ENCODE results near the gene NFATC2IP. TPM values are rescaled to one million over a fixed set of nuclear protein-coding genes. Genes with fewer than 3 reads are reported as not detected.
A peak's percentile ranks its signal among the peaks of the same experiment; 100 is the strongest.
"Not testable (repeated sequence)": the region's sequence is repeated elsewhere in the genome, so short reads cannot be mapped to it uniquely, and the experiment has no call there.

The NFATC2IP gene
- total RNA-seq, 2 experiments from 2014 or later = 57.7 to 64.6 TPM

DNA sequence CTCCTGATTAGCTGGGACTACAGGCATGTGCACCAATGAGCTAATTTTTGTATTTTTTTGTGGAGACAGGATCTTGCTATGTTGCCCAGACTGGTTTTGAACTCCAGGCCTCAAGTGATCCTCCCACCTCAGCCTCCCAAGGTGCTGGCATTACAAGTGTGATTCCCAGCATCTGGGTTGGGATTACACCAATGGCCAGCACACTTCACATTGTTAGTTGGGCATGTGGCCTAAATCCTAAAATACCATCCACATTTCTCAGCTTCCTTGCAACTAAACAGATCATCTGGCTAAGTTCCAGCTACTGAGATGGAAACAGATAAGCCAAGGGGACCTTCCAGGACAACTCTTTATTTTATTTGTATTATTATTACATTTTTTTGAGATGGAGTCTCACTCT is 35.6 kb upstream of the NFATC2IP start:
- H3K36me3 Mint-ChIP-seq = peaks cover 22% of the 10 kb centered on the region
- no peaks in the 10 kb centered on the region for H3K27me3 Mint-ChIP-seq
- no peak for DNase-seq
- ChIA-PET CTCF (interaction anchor here (1.3 kb wide), 1 partner anchor 30 kb away, joined by 3 read pairs; no protein-coding TSS in a partner anchor), POLR2A (no interaction called here)
- no peak overlapping the region for H3K27ac Mint-ChIP-seq
- H3K9me3 Mint-ChIP-seq = no peaks in the 10 kb centered on the region
- intact Hi-C loops (cut with micrococcal nuclease) = no loop called here
- H3K4me3 Mint-ChIP-seq = no peak overlapping the region
- H3K4me1 Mint-ChIP-seq (ENCODE audit: low read depth) = no peaks in the 10 kb centered on the region

DNA sequence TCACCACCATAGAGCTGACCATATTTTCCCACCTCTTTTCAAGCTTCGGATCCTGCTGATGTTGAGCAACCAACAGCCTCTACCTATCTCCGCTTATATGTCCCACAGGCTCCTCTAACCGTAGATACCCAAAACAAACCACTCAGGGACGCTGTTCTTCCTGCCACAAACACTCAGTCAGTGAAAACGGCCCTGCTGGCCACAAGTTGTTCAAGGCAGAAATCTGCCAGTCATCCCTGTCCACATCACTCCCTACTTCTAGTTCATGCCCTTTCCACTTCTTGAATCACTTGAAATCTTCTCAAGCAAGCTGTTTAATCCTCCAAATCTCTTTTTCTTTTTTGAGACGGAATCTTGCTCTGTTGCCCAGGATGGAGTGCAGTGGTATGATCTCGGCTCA is 33.6 kb upstream of the NFATC2IP start:
- H3K4me3 Mint-ChIP-seq = no peak overlapping the region
- no peaks in the 10 kb centered on the region for H3K9me3 Mint-ChIP-seq
- no peak for DNase-seq
- no peak overlapping the region for H3K27ac Mint-ChIP-seq
- no peaks in the 10 kb centered on the region for H3K27me3 Mint-ChIP-seq
- intact Hi-C loops (cut with micrococcal nuclease) = no loop called here
- H3K4me1 Mint-ChIP-seq (ENCODE audit: low read depth) = no peaks in the 10 kb centered on the region
- H3K36me3 Mint-ChIP-seq = peaks cover 26% of the 10 kb centered on the region
- ChIA-PET CTCF (interaction anchor here (1.1 to 1.4 kb wide), 2 partner anchors 16 to 28 kb away, joined by 3 read pairs; no protein-coding TSS in a partner anchor), POLR2A (interaction anchor here (0.5 kb wide), 1 partner anchor 57 kb away, joined by 3 read pairs; no protein-coding TSS in a partner anchor)

DNA sequence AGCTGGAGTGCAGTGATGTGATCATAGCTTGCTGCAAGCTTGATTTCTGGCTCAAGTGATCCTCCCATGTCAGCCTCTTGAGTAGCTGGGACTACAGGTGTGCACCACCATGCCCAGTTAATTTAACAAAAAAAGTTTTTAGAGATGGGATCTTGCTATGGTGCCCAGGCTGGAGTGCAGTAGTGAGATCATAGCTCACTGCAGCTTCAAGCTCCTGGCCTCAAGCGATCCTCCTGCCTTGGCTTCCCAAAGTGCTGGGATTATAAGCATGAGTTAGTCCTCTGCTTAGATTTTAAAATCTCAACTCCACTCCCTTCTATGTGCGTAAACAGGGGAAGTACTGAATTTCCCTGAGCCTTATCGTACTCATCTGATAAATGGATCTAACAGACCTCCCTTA is 32.0 kb upstream of the NFATC2IP start:
- Mint-ChIP-seq H3K4me3 (no peak overlapping the region), H3K27ac (no peak overlapping the region), H3K9me3 (no peaks in the 10 kb centered on the region), H3K36me3 (peaks cover 20% of the 10 kb centered on the region), H3K27me3 (no peaks in the 10 kb centered on the region), H3K4me1 (ENCODE audit: low read depth) (no peaks in the 10 kb centered on the region)
- ChIA-PET POLR2A (no interaction called here), CTCF (interaction anchor here (0.5 to 1.5 kb wide), 4 partner anchors 18 to 73 kb away, joined by 3 to 6 read pairs (median 3); partner anchors contain the start of gene TUFM)
- DNase-seq = no peak
- intact Hi-C loops (cut with micrococcal nuclease) = no loop called here

DNA sequence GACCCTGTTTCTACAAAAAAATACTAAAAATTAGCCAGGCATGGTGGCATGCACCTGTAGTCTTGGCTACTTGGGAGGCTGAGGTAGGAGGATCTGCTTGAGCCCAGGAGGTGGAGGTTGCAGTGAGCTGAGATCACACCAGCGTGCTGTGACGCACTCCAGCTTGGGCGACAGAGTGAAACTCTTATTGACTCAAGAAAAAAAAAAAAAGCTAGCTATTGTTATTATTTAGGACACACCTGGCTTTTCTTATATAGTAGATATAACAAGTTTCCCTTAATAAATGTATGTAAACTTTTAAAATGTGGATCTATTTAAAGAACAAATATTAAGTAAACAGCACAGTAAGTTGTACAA is 27.5 kb upstream of the NFATC2IP start:
- no peaks in the 10 kb centered on the region for H3K9me3 Mint-ChIP-seq
- ChIA-PET POLR2A (interaction anchor here (0.7 to 1.2 kb wide), 2 partner anchors 43 to 107 kb away, joined by 3 to 4 read pairs; no protein-coding TSS in a partner anchor), CTCF (interaction anchor here (0.9 to 1.2 kb wide), 2 partner anchors 10 to 22 kb away, joined by 3 to 11 read pairs; no protein-coding TSS in a partner anchor)
- no peak overlapping the region for H3K4me3 Mint-ChIP-seq
- intact Hi-C loops (cut with micrococcal nuclease) = no loop called here
- H3K27me3 Mint-ChIP-seq = no peaks in the 10 kb centered on the region
- peaks cover 9% of the 10 kb centered on the region for H3K36me3 Mint-ChIP-seq
- DNase-seq = no peak
- H3K4me1 Mint-ChIP-seq (ENCODE audit: low read depth) = peaks cover 9% of the 10 kb centered on the region
- H3K27ac Mint-ChIP-seq = no peak overlapping the region

DNA sequence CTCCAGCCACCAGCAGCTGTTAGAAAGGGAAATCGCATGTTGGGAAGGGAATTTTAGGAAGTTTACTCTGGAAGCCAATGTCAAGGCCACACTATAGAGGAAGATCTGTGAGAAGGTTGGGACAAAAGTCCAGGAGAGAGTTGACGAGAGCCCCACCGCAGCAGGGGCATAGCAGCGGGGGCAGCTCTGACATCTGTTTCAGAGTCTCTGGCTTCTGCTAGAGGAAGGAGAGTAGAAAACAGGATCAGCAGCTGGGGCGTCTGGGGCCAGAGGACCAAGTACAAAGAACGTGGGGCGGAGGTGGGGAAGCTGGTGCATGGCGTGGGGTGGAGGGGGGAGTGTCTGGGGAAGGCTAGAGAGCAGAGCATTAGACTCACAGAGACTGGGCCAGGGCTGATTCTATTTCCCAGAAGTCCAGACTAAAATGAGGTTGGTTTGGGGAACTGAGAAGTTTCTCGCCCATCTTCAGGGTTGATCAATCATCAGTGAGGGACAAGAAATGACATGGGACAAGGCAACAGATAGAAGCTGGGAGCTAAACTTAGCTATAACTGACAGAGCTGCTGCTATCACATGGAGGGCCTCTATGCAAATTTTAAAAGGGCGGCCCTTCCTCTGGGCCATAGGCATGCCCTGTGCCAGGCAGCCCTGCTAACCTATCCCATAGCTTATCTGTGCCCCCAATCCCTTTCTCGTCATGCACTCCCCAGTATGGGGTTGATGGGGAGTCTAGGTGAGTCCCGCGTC is 26.9 kb upstream of the NFATC2IP start:
- Mint-ChIP-seq H3K4me3 (peak overlapping the region; percentile 20), H3K9me3 (no peaks in the 10 kb centered on the region), H3K36me3 (peaks cover 9% of the 10 kb centered on the region), H3K4me1 (ENCODE audit: low read depth) (peaks cover 9% of the 10 kb centered on the region), H3K27me3 (no peaks in the 10 kb centered on the region), H3K27ac (no peak overlapping the region)
- DNase-seq = no peak
- ChIA-PET POLR2A (interaction anchor here (1.0 to 1.5 kb wide), 2 partner anchors 77 to 101 kb away, joined by 3 to 5 read pairs; partner anchors contain the start of genes ATXN2L and TUFM), CTCF (interaction anchor here (0.9 to 4.7 kb wide), 3 partner anchors 11 to 21 kb away, joined by 3 to 31 read pairs (median 11); no protein-coding TSS in a partner anchor)
- intact Hi-C loops (cut with micrococcal nuclease) = no loop called here

DNA sequence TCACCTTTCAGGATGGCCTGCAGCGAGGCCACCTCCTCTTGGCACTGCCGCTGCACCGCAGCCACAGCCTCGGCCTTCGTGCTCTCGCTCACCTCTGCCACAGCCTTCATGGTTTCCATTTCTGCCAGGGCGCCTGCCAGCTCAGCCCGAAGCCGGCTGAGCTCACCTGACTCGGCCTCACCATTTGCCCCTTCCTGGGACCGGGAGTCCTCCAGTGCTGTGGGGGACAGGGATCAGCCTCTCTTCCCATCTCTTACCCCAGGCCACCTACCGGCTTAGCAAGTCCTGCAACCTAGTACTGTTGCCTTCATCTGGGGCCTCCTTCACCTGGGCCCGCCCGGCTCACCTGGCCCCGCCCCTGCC is 26.4 kb upstream of the NFATC2IP start:
- no peak for DNase-seq
- H3K27ac Mint-ChIP-seq = no peak overlapping the region
- intact Hi-C loops (cut with micrococcal nuclease) = no loop called here
- no peaks in the 10 kb centered on the region for H3K27me3 Mint-ChIP-seq
- H3K4me1 Mint-ChIP-seq (ENCODE audit: low read depth) = peaks cover 9% of the 10 kb centered on the region
- ChIA-PET POLR2A (interaction anchor here (1.0 to 1.5 kb wide), 2 partner anchors 78 to 102 kb away, joined by 3 to 5 read pairs; partner anchors contain the start of genes ATXN2L and TUFM), CTCF (interaction anchor here (4.7 kb wide), 1 partner anchor 20 kb away, joined by 31 read pairs; no protein-coding TSS in a partner anchor)
- no peaks in the 10 kb centered on the region for H3K9me3 Mint-ChIP-seq
- peak overlapping the region; percentile 94 for H3K4me3 Mint-ChIP-seq
- peaks cover 9% of the 10 kb centered on the region for H3K36me3 Mint-ChIP-seq

DNA sequence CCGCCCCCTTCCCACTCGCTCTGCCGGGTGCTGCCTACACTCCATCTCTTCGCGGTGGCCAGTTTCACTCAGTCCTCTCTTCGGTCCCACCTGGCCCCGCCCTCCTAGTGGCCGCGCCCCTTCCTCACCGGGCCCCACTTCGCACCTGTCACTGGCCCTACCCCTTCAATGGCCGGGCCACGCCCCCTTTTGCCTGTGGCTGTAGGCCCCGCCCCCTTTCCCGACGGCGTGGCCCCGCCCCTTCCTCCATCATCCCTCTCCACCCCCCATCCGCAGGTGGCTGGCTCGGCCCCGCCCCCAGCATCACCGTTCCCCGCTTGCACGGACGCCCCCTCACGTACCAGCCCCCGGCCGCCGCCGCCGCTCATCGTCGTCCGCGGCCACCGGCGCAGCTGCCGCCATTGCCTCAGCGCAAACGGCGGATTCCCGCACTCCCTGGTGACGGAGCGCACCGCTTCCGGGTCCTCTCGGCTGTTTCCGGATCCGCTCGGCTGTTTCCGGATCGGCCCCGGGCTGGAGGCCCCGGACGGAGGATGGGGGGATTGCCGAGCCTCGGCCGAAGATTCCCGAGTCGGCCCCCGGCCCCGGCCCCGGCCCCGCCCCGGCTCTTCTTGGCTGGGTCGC is 25.9 kb upstream of the NFATC2IP start, which contains the start of gene RABEP2:
Gene RABEP2 (minus strand): TSS at position 477 of the 624 bp plus-strand sequence. CDS start 75 bp downstream, at position 402.
- Mint-ChIP-seq H3K9me3 (no peaks in the 10 kb centered on the region), H3K27me3 (no peaks in the 10 kb centered on the region), H3K36me3 (peaks cover 4% of the 10 kb centered on the region), H3K27ac (peak within 1 kb of the TSS; percentile 98), H3K4me1 (ENCODE audit: low read depth) (peaks cover 9% of the 10 kb centered on the region), H3K4me3 (peak within 1 kb of the TSS; percentile 94)
- ChIA-PET POLR2A (interaction anchor here (0.6 to 2.4 kb wide), 4 partner anchors 11 to 102 kb away, joined by 3 to 9 read pairs (median 3); partner anchors contain the start of genes ATXN2L, SH2B1 and TUFM), CTCF (interaction anchor here (1.8 to 4.7 kb wide), 2 partner anchors 11 to 20 kb away, joined by 4 to 31 read pairs; no protein-coding TSS in a partner anchor)
- DNase-seq = peak; percentile 97
- intact Hi-C loops (cut with micrococcal nuclease) = loop anchor here (1.0 to 5.0 kb wide), 5 partner anchors 11 to 63 kb away; partner anchors contain the start of genes NFATC2IP, SH2B1 and SPNS1

DNA sequence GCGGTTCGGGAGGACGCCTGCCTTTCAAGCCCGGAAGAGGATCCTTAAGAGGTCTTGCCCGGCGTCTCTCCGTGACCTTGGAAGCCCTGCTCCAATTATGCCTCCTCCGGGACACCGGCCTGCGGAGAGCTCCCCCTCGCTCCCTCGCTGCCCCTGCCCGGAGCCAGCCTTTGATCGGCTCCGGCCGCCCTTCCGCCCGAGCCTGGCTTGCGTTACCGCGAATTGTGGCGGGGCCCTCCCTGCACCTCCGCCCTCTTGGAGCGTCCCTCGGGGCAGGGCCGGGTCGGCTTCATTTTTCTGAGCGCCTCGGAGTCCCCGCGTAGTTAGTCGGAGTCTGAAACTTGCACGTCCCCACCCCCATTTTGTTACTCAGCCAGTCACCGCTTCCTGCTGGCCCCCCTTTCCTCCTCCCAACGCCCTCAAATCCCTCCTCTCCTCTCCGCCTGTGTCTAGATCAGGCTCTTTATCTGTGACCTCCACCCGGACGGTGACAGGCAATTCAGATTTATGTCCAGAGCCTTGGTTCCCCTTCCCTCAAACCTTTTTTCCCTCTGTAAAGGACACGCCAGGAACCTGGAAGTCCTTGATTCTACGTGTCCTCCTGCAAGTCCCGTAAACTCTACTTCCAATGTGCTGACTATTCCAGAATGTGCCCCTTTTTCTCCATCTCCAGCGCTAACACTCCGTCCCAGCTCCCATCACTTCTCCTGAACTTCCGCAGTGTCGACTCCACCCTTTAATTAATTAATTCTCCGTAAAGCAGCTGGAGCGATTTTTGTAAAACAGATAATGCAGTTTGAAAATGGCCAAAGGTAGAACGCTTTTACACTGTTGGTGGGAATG is 25.1 kb upstream of the NFATC2IP start:
- Mint-ChIP-seq H3K4me3 (peak overlapping the region; percentile 94), H3K9me3 (no peaks in the 10 kb centered on the region), H3K27ac (peak overlapping the region; percentile 98), H3K36me3 (peaks cover 4% of the 10 kb centered on the region), H3K27me3 (no peaks in the 10 kb centered on the region), H3K4me1 (ENCODE audit: low read depth) (peaks cover 12% of the 10 kb centered on the region)
- ChIA-PET POLR2A (interaction anchor here (0.6 to 2.4 kb wide), 5 partner anchors 12 to 103 kb away, joined by 3 to 9 read pairs (median 3); partner anchors contain the start of genes ATXN2L, SH2B1 and TUFM), CTCF (interaction anchor here (1.8 to 4.7 kb wide), 2 partner anchors 10 to 19 kb away, joined by 4 to 31 read pairs; no protein-coding TSS in a partner anchor)
- peak; percentile 90 for DNase-seq
- intact Hi-C loops (cut with micrococcal nuclease) = loop anchor here (1.0 to 5.0 kb wide), 5 partner anchors 11 to 63 kb away; partner anchors contain the start of genes NFATC2IP, SH2B1 and SPNS1

DNA sequence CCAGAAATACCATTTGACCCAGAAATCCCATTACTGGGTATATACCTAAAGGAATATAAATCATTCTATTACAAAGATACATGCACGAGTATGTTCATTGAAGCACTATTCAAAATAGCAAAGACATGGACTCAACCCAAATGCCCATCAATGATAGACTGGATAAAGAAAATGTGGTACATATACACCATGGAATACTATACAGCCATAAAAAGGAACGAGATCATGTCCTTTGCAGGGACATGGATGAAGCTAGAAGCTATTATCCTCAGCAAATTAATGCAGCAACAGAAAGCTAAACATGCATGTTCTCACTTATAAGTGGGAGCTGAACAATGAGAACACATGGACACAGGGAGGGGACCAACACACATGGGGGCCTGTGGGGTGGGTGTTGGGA is 24.5 kb upstream of the NFATC2IP start:
- DNase-seq, H3K27me3 Mint-ChIP-seq, H3K36me3 Mint-ChIP-seq, H3K9me3 Mint-ChIP-seq: not testable (repeated sequence)
- CTCF ChIA-PET = interaction anchor here (1.8 to 4.7 kb wide), 2 partner anchors 10 to 18 kb away, joined by 4 to 31 read pairs; no protein-coding TSS in a partner anchor
- H3K4me1 Mint-ChIP-seq (ENCODE audit: low read depth) = peaks cover 17% of the 10 kb centered on the region
- POLR2A ChIA-PET = interaction anchor here (0.6 to 2.4 kb wide), 3 partner anchors 18 to 62 kb away, joined by 3 to 9 read pairs (median 3); partner anchors contain the start of gene SH2B1
- intact Hi-C loops (cut with micrococcal nuclease) = loop anchor here (5.0 kb wide), 2 partner anchors 44 to 64 kb away; partner anchors contain the start of gene SH2B1
- H3K4me3 Mint-ChIP-seq = peak overlapping the region; percentile 94
- peak overlapping the region; percentile 98 for H3K27ac Mint-ChIP-seq

DNA sequence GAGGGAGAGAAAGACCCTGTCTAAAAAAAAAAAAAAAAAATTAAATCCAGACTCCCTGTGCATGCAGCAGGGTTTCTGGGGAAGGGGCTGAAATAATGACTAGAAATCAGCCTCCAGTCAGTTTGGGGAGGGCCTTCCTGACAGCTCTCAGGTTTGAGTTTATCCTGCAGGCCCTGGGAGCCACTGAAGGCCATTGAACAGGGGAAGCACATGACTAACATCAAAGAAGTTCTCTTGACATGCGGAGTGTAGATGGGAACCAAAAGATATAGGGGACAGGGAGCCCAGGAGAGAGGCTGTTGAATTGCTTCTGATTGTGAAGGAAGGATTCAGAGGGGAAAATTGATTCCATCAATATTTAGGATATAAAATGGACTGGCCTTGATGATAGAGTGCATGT is 22.9 kb upstream of the NFATC2IP start:
- CTCF ChIA-PET = interaction anchor here (0.6 to 4.7 kb wide), 2 partner anchors 17 to 1174 kb away, joined by 3 to 31 read pairs; no protein-coding TSS in a partner anchor
- POLR2A ChIA-PET = interaction anchor here (1.0 kb wide), 1 partner anchor 81 kb away, joined by 4 read pairs; the partner anchor contains the start of gene TUFM
- intact Hi-C loops (cut with micrococcal nuclease) = loop anchor here (5.0 kb wide), 2 partner anchors 46 to 66 kb away; partner anchors contain the start of gene SH2B1
- Mint-ChIP-seq H3K27me3 (no peaks in the 10 kb centered on the region), H3K4me1 (ENCODE audit: low read depth) (peaks cover 17% of the 10 kb centered on the region), H3K4me3 (no peak overlapping the region), H3K27ac (no peak overlapping the region), H3K36me3 (no peaks in the 10 kb centered on the region), H3K9me3 (no peaks in the 10 kb centered on the region)
- DNase-seq = no peak

DNA sequence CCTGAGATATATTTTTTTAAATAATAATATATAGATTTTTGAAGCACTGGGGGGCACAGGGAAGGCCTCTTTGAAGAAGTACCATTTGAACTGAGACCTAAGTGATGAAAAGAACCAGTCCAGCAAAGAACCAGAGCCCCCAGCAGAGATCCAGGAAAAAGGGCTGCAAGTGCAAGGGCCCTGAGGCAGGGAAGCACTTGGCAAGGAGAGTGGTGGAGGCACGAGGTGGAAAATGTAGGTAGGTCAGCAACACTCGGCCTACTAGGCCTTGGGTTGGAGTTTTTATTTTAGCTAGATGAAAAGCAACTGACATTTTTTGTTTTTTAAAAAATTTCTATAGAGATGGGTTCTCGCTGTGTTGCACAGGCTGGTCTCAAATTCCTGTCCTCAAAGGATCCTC is 20.5 kb upstream of the NFATC2IP start:
- intact Hi-C loops (cut with micrococcal nuclease) = no loop called here
- CTCF ChIA-PET = interaction anchor here (2.9 kb wide), 1 partner anchor 15 kb away, joined by 13 read pairs; no protein-coding TSS in a partner anchor
- POLR2A ChIA-PET = no interaction called here
- Mint-ChIP-seq H3K27me3 (no peaks in the 10 kb centered on the region), H3K4me1 (ENCODE audit: low read depth) (peaks cover 12% of the 10 kb centered on the region), H3K9me3 (no peaks in the 10 kb centered on the region), H3K4me3 (no peak overlapping the region), H3K27ac (peak overlapping the region; percentile 31), H3K36me3 (no peaks in the 10 kb centered on the region)
- no peak for DNase-seq

Measured in activated CD4-positive, alpha-beta memory T cell treated with anti-CD3 and anti-CD28 coated beads for 36 hours (primary cell).